Measurements from ENCODE around the gene KIFC3.

The KIFC3 gene

DNA sequence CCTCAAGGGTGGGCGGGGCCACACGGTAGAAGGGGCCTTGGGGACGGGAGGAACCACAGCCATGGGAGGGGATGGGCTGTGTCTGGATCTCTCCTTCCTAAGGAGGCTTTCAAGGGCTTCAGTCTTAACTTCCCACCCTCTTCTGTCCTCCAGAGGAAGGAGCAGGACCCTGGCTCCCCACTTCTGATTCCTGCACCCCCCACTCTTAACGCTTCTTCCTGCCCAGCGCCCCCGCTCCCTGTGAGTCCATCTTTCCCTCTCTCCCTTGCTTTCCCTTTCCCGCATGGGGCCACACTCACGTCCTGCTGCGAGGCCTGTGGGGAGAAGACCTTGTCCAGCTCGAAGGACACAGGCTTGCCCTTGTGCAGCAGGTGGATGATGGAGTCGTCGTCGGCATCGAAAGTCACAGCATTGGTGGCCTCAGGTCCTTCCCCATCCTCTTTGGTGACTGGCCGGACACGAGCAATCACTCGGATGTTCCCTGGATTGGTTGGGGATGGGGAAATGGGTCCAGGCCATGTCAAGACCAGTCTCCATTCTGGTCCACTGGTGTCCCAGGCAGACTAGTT is 37.0 kb downstream of the KIFC3 start:
- no peak for DNase-seq (ENCODE audit: low spot score)

DNA sequence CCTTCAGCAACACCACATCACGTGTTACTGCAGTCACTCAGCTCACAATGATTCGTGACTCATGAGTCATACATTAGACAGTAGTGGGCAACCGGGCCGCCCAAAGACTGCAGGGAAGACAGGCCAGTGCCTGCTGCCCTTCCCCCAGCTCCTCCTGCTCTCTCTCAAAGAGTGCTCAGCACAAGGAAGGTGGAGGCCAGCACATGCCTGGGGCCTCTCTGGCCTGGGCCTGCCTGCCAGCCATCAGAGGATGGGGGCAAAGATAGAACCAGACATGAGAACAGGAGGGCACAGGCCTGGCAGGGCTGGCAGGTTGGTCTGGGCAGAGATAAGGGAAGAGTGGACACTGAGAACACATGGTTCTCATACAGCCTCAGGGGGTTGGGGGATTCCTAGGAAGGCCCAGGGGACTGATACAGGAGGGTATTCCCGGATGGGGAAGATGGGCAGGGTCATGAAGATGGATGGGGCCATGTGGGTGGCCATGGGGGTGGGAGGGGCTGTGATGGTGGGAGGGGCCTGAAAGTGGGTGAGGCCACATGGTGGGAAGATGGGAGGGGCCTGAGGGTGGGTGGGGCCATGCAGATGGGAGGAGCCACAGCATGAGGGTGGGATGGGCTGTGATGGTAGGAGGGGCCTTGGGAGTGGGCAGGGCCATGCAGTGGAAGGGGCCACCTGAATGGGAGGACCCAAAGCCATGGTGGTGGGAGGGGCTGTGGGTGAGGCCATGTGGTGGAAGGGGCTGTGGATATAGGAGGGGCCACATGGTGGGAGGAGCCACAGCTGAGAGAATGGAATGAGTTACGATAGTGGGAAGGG is 37.7 kb downstream of the KIFC3 start:
- peak; percentile 90 for DNase-seq (ENCODE audit: low spot score)

DNA sequence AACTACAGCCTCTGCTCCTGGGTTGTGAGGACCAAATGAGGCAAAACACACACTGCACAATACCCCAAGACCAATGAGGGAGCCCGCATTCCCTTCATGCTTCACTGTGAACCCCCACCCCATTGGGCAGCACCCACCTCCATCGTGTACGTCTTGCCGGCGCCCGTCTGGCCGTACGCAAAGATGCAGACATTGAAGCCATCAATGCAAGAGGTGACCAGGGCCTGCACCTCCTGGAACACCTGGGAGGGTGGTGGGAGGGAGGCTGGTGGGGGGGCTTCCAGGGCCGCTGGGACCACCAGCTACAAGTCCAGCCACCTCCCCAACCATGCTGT is 38.3 kb downstream of the KIFC3 start:
- DNase-seq (ENCODE audit: low spot score) = no peak

DNA sequence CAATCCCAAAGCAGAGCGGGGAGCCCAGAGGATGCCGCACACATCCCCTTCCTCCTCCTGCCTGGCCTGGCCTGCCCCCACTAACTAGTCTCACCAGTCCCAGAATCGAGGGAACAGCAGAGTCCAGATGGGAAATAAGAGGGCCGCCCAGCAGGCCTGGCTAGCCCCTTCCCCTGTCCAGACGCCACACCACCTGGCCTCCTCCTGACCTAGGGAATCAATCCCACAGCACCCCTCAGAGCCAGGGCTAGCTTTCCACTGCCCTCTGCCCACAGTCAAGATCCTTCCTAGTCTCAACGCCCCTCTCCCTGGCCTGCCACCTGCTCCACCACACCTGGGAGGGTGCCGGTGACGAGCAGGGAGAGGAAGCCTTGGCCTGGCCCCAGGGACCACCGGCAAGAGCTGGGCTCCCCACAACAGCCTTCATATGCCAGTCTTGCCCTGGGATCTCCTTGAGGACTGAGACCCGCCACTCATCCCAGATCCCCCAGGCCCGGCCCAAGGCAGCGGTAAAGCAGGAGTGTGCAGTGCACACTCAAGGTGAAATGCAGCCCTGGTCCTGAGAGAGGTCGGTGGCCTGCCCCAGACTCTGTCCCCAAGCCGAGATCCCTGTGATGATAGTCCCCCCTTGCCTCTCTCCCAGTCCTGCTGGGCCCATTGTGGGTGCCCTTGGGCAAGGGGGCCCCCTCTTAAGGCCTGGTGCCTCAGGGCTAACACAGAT is 38.8 kb downstream of the KIFC3 start:
- DNase-seq (ENCODE audit: low spot score) = no peak

DNA sequence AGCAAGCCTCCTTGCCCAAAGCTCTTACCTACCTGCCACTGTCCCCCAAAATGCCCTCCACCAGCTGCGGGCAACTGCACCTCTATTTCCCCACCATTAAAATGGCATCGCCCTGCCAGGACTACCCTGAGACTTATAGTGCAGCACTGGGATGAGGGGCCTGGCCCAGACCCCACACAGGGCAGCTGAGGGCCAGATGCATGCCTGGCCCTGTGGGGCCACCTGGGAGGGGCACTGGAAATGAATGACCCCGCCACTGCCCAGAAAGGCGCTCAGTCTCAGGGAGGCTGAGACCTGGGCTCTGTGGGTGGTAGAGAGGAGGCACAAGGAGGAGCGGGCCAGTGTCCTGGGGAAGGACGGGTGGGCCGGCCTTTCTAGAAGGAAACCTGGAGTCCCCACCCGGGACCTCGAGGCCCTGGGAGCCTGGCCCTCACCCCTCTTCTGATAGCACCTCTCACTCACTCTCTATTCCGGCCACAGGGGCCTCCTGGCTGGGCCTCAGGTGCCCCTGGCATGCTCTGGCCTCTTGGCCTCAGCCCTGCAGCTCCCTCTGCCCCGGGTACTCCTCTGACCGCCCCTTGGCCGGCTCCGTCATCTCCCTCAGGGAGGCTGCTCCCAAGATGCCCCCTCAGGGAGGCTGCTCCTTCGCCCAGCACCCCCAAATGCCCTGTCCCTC is 39.8 kb downstream of the KIFC3 start:
- DNase-seq (ENCODE audit: low spot score) = no peak

DNA sequence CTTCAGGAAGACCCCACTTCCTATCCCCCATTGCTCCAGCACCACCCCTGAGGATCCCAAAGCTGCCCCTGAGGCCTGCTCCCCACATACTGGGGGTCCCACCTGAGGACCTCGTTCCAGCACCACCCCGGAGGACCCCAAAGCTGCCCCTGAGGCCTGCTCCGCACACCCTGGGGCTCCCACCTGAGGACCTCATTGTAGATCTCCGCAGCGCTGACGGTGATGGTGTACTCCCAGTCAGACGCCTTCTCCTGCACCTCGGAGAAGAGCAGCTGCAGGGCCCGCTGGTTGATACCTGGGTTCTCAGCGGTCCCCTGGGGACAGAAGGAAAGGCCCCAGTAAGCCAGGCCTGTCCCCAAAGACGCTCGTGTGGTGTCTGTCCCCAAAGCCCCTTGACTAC is 40.3 kb downstream of the KIFC3 start:
- DNase-seq (ENCODE audit: low spot score) = no peak

DNA sequence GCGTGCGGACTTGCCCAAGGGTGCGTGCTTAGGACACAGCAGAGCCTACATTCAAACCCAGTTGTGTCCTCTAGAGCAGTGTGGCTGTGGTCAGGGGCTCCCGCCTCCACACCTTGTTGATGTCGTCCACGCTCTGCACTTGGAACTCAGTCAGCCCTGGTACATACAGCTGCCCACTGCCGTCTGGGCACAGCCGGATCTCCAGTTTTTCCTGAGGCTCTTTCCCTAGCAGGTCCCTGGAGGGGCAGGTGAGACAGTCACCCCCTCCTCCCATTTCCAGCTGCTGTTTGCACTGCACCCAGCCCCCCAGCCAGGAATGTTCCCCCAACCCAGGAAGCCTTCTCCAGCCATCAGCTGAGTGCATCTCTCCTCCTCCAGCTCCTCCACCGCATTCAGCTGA is 41.0 kb downstream of the KIFC3 start:
- DNase-seq (ENCODE audit: low spot score) = no peak

DNA sequence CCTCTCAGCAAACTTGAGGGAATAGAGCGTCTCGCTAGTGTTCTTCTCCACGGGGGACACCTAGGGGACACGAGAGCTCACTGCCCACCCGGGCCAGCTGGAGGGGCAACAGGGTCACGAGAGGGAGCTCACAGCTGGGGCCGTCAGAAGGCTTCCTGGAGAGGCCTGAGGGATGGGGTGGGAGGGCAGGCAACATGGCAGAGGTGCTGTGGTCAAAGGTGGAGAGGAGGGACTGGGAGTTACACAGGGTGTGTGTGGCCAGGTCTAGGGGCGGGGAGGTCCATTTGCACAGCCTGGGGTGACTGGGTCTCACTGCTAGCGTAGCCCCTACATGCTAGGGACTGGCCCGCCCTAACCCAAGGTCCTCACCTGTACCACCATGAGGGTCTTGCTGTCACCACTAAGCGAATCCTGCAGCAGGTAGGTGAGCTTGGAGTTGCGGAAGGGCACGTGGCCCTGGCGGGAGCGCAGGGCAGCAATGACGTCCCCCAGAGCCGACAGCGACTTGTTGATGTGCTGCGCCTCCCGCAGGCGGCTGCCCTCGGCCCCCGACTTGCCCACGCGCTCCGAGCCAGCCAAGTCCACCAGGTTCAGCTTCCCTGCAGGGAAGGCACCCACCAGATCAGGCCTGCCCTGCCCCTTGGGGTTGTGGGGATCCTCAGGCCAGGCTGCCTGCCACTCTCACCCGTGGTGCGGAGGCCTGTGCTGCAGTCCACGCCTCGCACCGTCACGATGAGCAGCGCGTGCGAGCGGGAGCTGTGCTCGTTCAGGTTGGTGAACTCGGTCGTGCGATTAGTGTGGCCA is 41.7 kb downstream of the KIFC3 start:
- no peak for DNase-seq (ENCODE audit: low spot score)

DNA sequence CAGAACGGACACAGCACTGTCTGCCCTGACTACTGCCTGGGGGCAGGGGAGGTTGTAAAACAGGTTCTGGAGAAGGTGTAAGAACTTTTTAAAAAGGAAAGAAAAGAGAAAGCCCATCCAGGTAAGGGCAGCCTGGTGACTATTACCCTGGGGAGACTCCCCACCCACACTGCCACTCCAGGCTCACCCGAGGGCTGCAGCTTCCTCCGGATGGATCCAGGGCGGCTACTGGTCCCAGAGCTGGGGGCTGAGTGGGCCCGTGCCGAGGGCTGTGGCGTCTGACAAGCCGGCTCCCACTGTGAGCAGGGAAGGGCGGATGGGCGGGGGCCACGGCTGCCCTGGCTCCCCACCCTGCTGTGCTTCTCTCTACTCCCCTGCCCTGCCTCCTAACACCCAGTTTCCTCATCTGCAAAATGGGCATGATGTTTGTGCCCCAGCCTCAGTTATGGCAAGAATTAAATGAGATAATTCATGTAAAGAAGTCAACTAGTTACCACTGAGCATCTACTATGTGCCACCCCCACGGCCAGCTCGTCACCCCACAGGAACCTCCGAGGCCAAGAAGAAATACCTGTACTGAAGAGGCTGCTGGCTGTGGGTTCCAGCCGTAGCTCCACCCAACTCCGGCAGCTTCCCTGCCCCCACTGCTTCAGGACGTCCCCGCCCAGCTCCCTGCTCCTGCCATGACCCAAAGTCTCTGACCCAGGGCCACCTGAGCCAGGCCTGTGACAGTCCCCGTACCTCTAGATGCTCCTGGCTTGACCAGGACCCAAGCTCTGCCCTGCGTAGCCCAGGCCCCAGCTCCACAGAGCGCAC is 42.5 kb downstream of the KIFC3 start:
- no peak for DNase-seq (ENCODE audit: low spot score)

DNA sequence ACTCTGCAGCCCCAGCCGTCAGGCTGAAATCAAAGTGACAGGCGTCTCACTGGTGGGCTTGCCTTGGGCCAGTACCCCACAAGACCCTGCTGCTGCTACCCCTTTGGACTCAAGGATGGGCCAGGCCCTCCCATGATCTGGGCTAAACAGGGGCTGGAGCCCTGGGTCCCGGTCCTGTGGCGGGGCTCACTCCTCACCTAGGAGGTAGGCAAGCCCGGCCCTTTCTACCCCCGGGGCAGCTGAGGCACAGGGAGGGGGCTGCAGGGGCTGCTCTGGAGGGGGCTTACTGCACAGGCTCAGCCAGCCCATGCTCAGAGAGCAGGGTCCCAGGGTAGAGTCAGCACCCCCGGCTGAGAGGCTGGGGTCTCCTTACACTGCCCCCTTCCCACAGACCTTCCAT is 43.2 kb downstream of the KIFC3 start:
- DNase-seq (ENCODE audit: low spot score) = no peak

DNA sequence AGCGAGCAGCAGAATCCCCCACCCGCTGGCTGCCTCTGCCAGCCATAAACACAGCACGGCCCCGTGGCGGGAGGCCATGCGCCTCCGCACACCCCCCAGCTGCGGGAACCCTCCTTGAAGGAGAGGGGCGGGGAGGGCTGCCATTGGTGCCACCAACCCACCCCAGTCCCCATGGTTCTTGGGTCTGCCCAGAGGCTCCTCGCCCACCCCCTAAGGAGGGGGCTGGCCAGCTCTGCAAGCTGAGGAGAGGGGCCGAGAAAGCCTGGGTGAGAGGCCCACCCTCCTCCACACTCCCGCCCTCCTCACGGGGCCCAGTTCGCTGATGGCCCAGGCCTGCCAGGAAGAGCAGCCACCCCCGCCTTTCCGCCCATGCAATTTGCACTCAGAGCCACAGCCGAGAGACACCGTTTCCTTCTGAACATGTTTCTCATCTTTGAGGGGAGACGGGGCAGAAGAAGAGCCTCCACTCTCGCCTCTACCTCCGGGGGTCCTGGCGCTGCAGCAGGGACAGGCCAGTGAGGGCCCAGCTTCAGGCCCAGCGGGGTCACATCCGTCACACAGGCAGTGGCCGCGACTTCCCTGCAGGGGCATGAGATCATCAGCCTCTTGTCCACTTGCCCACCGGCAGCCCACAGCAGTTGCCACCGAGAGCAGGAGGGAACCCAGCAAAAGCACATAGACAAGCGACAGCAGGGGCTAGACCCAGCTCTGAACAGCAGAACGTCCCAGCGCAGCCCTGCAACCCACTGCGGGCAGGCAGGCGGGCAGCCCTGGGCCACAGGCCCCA is 43.8 kb downstream of the KIFC3 start:
- no peak for DNase-seq (ENCODE audit: low spot score)

DNA sequence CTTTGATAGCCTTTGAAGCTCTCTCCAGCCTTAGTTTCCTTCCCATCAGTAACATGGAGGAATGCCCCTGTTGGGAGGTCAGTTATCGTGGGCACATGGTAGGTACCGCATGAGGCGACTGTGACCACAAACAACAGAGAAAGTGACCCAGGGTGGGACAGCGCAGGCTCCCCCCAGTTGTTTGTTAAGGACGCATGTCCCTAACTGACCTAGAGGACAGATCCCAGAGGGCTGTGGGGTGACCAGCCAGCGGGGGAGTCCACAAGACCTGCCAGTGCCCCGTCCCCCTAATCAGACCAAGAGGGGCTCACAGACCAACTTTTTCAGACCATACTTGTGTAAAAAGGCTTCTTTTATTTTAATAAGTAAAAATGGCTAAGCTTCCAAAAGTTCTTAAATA is 44.4 kb downstream of the KIFC3 start:
- DNase-seq (ENCODE audit: low spot score) = no peak

DNA sequence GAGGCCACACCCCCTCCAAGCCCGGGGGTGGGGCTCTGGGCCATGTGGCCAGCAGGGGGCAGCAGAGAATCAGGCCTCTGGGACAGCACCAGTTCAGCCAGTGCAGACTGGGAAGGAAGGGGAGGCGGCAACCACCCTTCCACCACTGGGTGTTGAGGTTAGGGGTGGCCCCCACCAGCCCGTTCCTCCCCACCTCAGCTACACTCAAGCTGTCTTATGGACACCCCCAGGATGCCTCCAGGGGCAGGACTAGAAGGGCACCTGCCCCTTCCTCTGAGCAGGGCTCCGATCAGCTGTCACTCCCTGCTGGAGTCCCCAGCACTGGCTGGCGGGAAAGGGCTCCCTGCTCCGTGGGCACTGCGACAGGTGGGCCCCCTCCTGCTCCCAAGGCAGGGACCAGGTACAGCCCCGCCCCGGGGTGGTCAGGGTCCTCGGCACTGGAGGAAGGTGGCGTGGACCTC is 44.9 kb downstream of the KIFC3 start:
- DNase-seq (ENCODE audit: low spot score) = peak; percentile 96

DNA sequence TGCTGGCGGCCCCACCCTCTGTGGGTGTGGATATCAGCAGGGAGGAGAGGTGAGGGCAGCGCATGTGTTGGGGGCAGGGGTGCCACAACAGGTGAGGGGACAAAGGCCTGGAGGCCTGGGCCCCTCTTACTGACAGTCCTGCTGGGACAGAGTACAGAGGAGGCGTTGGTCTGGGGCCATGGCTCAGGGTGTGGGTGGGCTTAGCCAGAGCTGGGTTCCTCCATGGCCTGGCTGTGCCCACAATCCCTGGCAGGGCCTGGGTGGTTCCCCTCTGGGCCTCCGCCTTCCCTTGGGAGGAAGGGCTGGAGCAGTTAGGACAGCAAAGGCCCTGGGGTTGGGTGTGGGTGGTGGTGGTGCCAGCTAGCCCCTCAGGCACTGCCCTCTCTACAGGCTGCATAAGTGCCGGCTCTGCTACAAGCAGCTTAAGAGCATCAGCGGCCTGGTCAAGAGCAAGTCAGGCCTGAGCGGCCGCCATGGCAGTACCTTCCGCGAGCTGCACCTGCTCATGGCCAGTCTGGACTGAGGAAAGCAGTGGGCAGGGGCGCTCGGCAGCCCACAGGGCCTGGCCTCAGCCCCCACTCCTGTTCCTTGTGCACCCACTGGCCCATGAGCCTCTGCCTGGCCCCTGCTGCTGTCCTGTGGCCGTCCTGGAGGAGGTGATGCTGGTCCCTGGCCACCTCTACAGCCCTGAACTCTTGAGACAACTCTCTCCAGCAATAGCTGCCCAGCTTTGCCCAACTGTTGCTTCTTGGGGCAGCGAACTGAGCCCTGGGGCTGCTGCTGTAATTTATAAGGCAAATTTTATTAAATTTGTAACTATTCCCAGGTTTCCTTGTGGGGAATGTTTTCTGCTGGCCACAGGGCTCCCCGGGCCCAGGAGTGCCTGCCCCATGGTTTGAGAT is 45.6 kb downstream of the KIFC3 start:
- no peak for DNase-seq (ENCODE audit: low spot score)

DNA sequence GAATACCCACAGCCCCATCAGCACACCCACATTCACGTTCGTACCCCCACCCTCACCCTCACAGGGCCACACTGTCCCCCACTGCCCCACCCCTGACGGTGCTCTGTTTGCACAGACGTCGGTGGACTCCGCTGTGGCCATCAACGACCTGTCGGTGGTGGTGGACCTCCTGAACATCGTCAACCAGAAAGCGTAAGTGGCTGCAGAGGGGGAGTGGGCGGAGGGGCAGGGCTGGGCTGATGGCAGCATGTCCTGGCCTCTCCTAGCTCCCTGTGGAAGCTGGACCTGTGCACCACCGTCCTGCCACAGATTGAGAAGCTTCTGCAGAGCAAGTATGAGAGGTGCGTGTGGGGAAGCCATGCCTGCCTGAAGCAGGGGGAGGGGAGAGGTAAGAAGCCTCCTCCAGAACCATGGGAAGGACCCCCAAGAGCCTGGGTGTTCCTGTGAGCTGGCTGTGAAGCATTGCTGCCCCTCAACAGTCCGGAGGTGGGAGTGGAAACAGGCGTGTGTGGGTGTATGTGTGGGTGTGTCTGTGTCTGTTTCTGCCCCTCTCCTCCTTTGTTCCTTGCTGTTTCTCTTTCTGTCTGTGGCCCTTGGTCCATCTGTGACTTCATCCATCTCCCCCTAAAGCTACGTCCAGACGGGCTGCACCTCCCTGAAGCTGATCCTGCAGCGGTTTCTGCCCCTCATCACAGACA is 46.4 kb downstream of the KIFC3 start:
- no peak for DNase-seq (ENCODE audit: low spot score)

DNA sequence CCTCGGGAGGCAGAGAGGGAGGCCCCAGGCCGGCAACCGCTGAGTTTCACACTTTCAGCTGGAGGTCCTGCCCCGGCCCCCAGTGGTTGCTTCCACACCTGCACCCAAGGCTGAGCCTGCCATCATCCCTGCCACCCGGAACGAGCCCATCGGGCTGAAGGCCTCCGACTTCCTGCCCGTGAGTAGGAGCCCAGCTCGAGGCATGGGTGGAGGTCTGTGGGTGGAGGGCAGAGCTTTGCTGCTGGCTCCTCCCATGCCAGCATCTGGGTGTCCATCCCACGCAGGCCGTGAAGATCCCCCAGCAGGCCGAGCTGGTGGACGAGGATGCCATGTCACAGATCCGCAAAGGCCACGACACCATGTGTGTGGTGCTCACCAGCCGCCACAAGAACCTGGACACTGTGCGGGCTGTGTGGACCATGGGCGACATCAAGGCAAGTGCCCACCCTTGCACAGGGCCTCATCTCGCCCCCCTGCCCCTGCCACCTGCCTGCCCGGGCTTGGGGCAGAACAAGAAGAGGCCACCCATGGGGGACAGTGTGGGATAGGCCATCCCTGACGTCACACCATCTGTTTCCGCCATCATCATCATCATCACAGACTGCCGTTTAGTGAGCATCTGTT is 47.1 kb downstream of the KIFC3 start:
- DNase-seq (ENCODE audit: low spot score) = no peak

DNA sequence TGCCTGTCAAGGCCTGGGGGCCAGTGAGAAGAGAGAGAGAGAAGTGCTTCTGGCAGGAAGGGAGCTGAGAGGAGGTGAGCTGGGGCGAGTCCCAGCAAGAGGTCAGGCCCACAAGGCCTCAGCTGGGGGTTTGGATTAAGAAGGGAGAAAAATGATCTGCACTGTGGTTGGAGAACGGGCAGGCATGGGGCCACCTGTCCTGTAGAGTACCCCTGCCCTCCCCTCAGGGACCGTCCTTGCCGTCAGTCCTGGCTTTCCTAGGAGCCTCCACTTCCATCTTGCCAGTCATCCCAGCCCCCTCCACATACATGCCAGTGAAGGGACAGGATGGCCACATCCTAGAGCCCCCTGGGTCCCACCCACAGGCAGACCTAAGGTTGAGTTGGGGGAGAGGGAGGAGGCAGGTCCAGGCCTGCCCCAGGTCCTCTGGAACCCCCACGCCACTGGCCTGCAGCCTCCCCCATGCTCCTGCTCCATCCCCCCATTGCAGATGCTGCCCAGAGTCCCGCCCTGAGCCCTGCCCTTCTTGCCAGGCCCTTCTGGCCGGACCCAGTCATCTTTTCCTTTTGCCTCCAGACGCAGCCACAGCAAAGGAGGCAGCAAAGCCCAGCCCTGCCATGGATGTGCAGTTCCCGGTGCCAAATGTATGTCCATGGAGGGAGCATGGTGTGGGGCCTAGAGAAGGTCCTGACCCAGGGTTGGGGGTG is 47.8 kb downstream of the KIFC3 start:
- peak; percentile 30 for DNase-seq (ENCODE audit: low spot score)

Data from AG20443 (cell line).